Lower leg skin (tissue), 4 donors: ENCODE data around the gene FIZ1. TPM values are rescaled to one million over a fixed set of nuclear protein-coding genes. Genes with fewer than 3 reads are reported as not detected.

Experiments
- DNase-seq, 2 donors: peaks; one replicate each; pipeline ENCODE4 v3.0.0-alpha.2; 2019; ENCODE audit warnings: low spot score in 2 of 2
- H3K4me3 ChIP-seq: fragments of 200-600 bp; sonication (generic); 2 replicates; pipeline ENCODE4 v1.5.1; 2017; ENCODE audit warnings: mild to moderate bottlenecking, low read depth; ENCODE audit not compliant: poor library complexity, severe bottlenecking
- CTCF ChIP-seq, 3 donors: fragments of 450-650 bp; IDR thresholded peaks; one replicate each; pipeline ENCODE4 v1.5.1; 2016; ENCODE audit warnings: antibody characterized with exemption in 3 of 3, mild to moderate bottlenecking in 3 of 3, moderate library complexity in 2 of 3
- POLR2A ChIP-seq, 2 donors: fragments of 450-650 bp; IDR thresholded peaks; one replicate each; pipeline ENCODE4 v1.6.1; 2016 to 2017; ENCODE audit warnings: antibody characterized with exemption in 2 of 2, mild to moderate bottlenecking in 1 of 2, moderate library complexity in 1 of 2
- WGBS, 2 donors: methylation state at CpG; one replicate each; pipeline ENCODE4 v1.1.5; 2018; 5-methylcytosine and 5-hydroxymethylcytosine counted together
- intact Hi-C: fragments of 100-400 bp; cut with DNase I; formaldehyde crosslinking; loops from one replicate; pipeline ENCODE4 v1.15.0; 2023; ENCODE audit warnings: low total_unique reads
- total RNA-seq, 4 donors: library from RNA; depleted of rRNA; stranded (reverse); fragments of >200 nt; gene quantifications; one replicate each; pipeline ENCODE4 v1.1.0, GENCODE V29; 2016

The FIZ1 gene
- total RNA-seq, 4 donors from 2014 or later = 5.9 to 14.3 (median 7.7) TPM

GRCh38 chr19:55641426-55642152 is 42.3 kb upstream of the FIZ1 start:
- peak overlapping the region; percentile 48 for H3K4me3 ChIP-seq
- 1% methylated on average over 25 of the region's 25 CpGs for WGBS, 2 donors
- TF ChIP-seq CTCF (IDR thresholded peaks at IDR 0.05) (no peak), POLR2A (IDR thresholded peaks at IDR 0.05) (no peak)
- DNase-seq = no peak
- intact Hi-C loops = loop anchor here (5.0 kb wide), 1 partner anchor 234 kb away; the partner anchor contains the start of gene UBE2S

- intact Hi-C loops = loop anchor here (5.0 kb wide), 1 partner anchor 234 kb away; the partner anchor contains the start of gene UBE2S
- WGBS, 2 donors = 0 to 1% methylated on average over 36 to 41 of the region's 89 CpGs
- peak in 1 of 2 donors; percentile 93 for DNase-seq
- H3K4me3 ChIP-seq = peak within 1 kb of the TSS; percentile 48
- TF ChIP-seq POLR2A (IDR thresholded peaks at IDR 0.05) (no peak), CTCF (IDR thresholded peaks at IDR 0.05) (no peak)
These were observed 41.5 kb upstream of the FIZ1 start, which contains the start of gene ZNF580 for GRCh38 chr19:55640577-55641425. TSS of gene ZNF580 (plus strand) at chr19:55641002. CDS start at chr19:55642509, 1,507 bp downstream.

GRCh38 chr19:55640043-55640576 is 40.8 kb upstream of the FIZ1 start:
- WGBS, 2 donors = 5 to 14% methylated on average over 17 to 27 of the region's 38 CpGs
- intact Hi-C loops = loop anchor here (5.0 kb wide), 1 partner anchor 233 kb away; the partner anchor contains the start of gene UBE2S

GRCh38 chr19:55638864-55639359 is 39.6 kb upstream of the FIZ1 start:
- TF ChIP-seq CTCF (IDR thresholded peaks at IDR 0.05) = no peak
- no peak for TF ChIP-seq POLR2A (IDR thresholded peaks at IDR 0.05)
- 80 to 84% methylated on average over 6 of the region's 6 CpGs for whole genome bisulfite sequencing, 2 donors
- no peak overlapping the region for H3K4me3 ChIP-seq
- intact Hi-C loops = no loop called here
- peak in 1 of 2 donors; percentile 88 for DNase-seq

More at GRCh38 chr19:55640043-55640576, 40.8 kb upstream of the FIZ1 start:
- DNase-seq = no peak
- H3K4me3 ChIP-seq = peak overlapping the region; percentile 48
- TF ChIP-seq POLR2A (IDR thresholded peaks at IDR 0.05) = no peak

- intact Hi-C loops = no loop called here
- 70 to 85% methylated on average over 9 to 11 of the region's 11 CpGs for WGBS, 2 donors
- H3K4me3 ChIP-seq = no peak overlapping the region
- TF ChIP-seq POLR2A (IDR thresholded peaks at IDR 0.05) (no peak), CTCF (IDR thresholded peaks at IDR 0.05) (no peak)
- DNase-seq = no peak
These were observed 38.2 kb upstream of the FIZ1 start for GRCh38 chr19:55637534-55637933.
